Psoas muscle (tissue), 8 donors: ENCODE results near the gene ABCG8. TPM values are rescaled to one million over a fixed set of nuclear protein-coding genes. Genes with fewer than 3 reads are reported as not detected.

Experiments
- ATAC-seq, 4 donors: fragments of 200-7000 bp; cut with Tn5 transposase; one replicate each; pipeline ENCODE4 v1.9.1; 2020; ENCODE audit warnings: moderate library complexity in 3 of 4, mild to moderate bottlenecking in 2 of 4
- DNase-seq, 2 donors: peaks; one replicate each; pipeline ENCODE4 v3.0.0-alpha.2; 2020
- H3K27ac ChIP-seq: fragments of 200-600 bp; one replicate; pipeline ENCODE4 v1.8.0; 2022
- H3K27me3 ChIP-seq, 3 donors: fragments of 200-600 bp in 1 of 3; one replicate each; pipeline versions ENCODE4 v1.6.1 to v1.8.0; 2013 to 2022; ENCODE audit warnings: low read length in 2 of 3, mild to moderate bottlenecking in 2 of 3, moderate library complexity in 1 of 3; ENCODE audit not compliant: insufficient read depth in 3 of 3
- H3K36me3 ChIP-seq, 2 donors: fragments of 200-600 bp in 1 of 2; one replicate each; pipeline versions ENCODE4 v1.6.1 to v1.8.0; 2013 to 2022; ENCODE audit warnings: low read depth in 1 of 2, mild to moderate bottlenecking in 1 of 2, moderate library complexity in 1 of 2; ENCODE audit not compliant: insufficient read depth in 1 of 2
- H3K4me1 ChIP-seq: fragments of 200-600 bp; one replicate; pipeline ENCODE4 v1.8.0; 2022
- H3K4me3 ChIP-seq: fragments of 200-600 bp; one replicate; pipeline ENCODE4 v1.8.0; 2022; ENCODE audit warnings: mild to moderate bottlenecking
- H3K9me3 ChIP-seq: fragments of 200-600 bp; one replicate; pipeline ENCODE4 v1.8.0; 2022
- WGBS, 3 donors: extraction: QIAGEN DNeasy Blood & Tissue Kit; methylation state at CpG; one replicate each; pipeline versions ENCODE4 v1.1.6 to v1.1.7; 2013; 5-methylcytosine and 5-hydroxymethylcytosine counted together
- intact Hi-C, 2 donors: fragments of 100-400 bp; cut with DNase I; formaldehyde crosslinking; loops; one replicate each; pipeline versions ENCODE4 v1.11.0 to v1.14.2; 2022
- polyA plus RNA-seq, 3 donors: library from polyadenylated mRNA; stranded (reverse); fragments of 200-250 nt; gene quantifications; one replicate each; pipeline ENCODE4 v1.2.3, GENCODE V29; 2013
- total RNA-seq, 4 donors: library from RNA; stranded (reverse); fragmentation: NEBNext Ultra II Directional in 2 of 4; extraction: Animal tissue kit (Norgen Biotek cat#: 25700) in 2 of 4; gene quantifications; one replicate each; pipeline versions ENCODE4 v1.2.1 to v1.2.4, GENCODE V29; 2021 to 2023
- TF ChIP-seq, protein P1 (sequence below): fragments of 200-600 bp; IDR thresholded peaks from one replicate; pipeline ENCODE4 v1.8.0; 2022; ENCODE audit warnings: antibody characterized with exemption
- donor health status: healthy with polysubstance abuse.
- donor health status: DM: no; HTN: no; CAD: no; lungs with moderate emphysema.
- donor health status: Bipolar disorder and iron deficiency.
- donor health status: healthy.
- donor health status: DM: yes; HTN: yes; CAD: no.
- donor health status: DM: no; HTN: no; CAD: no.
- donor health status: DM: no; HTN: no; CAD: no.
- donor health status: DM: yes; HTN: yes; CAD: no.

Gene ABCG8
- total and polyA plus RNA-seq, 7 donors = 0.05 TPM; not detected in 6

- Histone ChIP-seq H3K36me3 (no peaks in the 10 kb centered on the region), H3K9me3 (no peaks in the 10 kb centered on the region), H3K4me1 (no peaks in the 10 kb centered on the region), H3K4me3 (no peak overlapping the region), H3K27ac (no peak overlapping the region), H3K27me3 (no peaks in the 10 kb centered on the region)
- 88 to 90% (median 90%) methylated on average over 11 of the region's 11 CpGs for WGBS, 3 donors
- TF ChIP-seq, protein P1, sequence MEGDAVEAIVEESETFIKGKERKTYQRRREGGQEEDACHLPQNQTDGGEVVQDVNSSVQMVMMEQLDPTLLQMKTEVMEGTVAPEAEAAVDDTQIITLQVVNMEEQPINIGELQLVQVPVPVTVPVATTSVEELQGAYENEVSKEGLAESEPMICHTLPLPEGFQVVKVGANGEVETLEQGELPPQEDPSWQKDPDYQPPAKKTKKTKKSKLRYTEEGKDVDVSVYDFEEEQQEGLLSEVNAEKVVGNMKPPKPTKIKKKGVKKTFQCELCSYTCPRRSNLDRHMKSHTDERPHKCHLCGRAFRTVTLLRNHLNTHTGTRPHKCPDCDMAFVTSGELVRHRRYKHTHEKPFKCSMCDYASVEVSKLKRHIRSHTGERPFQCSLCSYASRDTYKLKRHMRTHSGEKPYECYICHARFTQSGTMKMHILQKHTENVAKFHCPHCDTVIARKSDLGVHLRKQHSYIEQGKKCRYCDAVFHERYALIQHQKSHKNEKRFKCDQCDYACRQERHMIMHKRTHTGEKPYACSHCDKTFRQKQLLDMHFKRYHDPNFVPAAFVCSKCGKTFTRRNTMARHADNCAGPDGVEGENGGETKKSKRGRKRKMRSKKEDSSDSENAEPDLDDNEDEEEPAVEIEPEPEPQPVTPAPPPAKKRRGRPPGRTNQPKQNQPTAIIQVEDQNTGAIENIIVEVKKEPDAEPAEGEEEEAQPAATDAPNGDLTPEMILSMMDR = no peak
- ATAC-seq (no peak), DNase-seq (no peak)
- intact Hi-C loops = no loop called here
Measured at GRCh38 chr2:43823751-43824150, 15.0 kb upstream of the ABCG8 start.

GRCh38 chr2:43824512-43824911 lies 14.3 kb upstream of the ABCG8 start:
- no peak for DNase-seq
- peaks cover 0 to 2% (median 0%) of the 10 kb centered on the region in 3 donors for H3K27me3 ChIP-seq
- no peaks in the 10 kb centered on the region for H3K4me1 ChIP-seq
- no peak overlapping the region for H3K27ac ChIP-seq
- intact Hi-C loops = no loop called here
- 90 to 93% (median 92%) methylated on average over 2 of the region's 2 CpGs for WGBS, 3 donors
- H3K9me3 ChIP-seq = no peaks in the 10 kb centered on the region
- no peaks in the 10 kb centered on the region for H3K36me3 ChIP-seq
- no peak overlapping the region for H3K4me3 ChIP-seq
- TF ChIP-seq, protein P1 = no peak
- no peak for ATAC-seq

- Histone ChIP-seq H3K27ac (no peak overlapping the region), H3K9me3 (no peaks in the 10 kb centered on the region), H3K36me3 (no peaks in the 10 kb centered on the region), H3K27me3 (peaks cover 0 to 6% (median 0%) of the 10 kb centered on the region in 3 donors), H3K4me3 (no peak overlapping the region), H3K4me1 (no peaks in the 10 kb centered on the region)
- WGBS, 3 donors = 81 to 82% (median 82%) methylated on average over 12 of the region's 12 CpGs
- DNase-seq = no peak
- intact Hi-C loops = no loop called here
- TF ChIP-seq, protein P1 = no peak
- no peak for ATAC-seq
Measured at GRCh38 chr2:43824951-43825493, 13.7 kb upstream of the ABCG8 start.

- DNase-seq = no peak
- Histone ChIP-seq H3K36me3 (no peaks in the 10 kb centered on the region), H3K27ac (no peak overlapping the region), H3K4me1 (no peaks in the 10 kb centered on the region), H3K4me3 (no peak overlapping the region), H3K27me3 (peaks cover 0 to 9% (median 0%) of the 10 kb centered on the region in 3 donors), H3K9me3 (no peaks in the 10 kb centered on the region)
- ATAC-seq = no peak
- intact Hi-C loops = no loop called here
- 62 to 77% (median 71%) methylated on average over 3 of the region's 3 CpGs for WGBS, 3 donors
- TF ChIP-seq, protein P1 = no peak
Measured at GRCh38 chr2:43825841-43826240, 12.9 kb upstream of the ABCG8 start.
